ENCODE measurements around the gene TESK2.
A peak's percentile ranks its signal among the peaks of the same experiment; 100 is the strongest.
"Not testable (repeated sequence)": the region's sequence is repeated elsewhere in the genome, so short reads cannot be mapped to it uniquely, and the experiment has no call there.

TESK2 gene

GRCh38 chr1:45490626-45491486, at the start of gene TESK2:
Gene TESK2, minus strand, starts transcription at chr1:45491163. Its CDS starts 33,378 bp downstream, at chr1:45457785.
- FAIRE-seq = peak; percentile 97

GRCh38 chr1:45536886-45537285, 45.9 kb upstream of the TESK2 start:
- FAIRE-seq = no peak

GRCh38 chr1:45535988-45536766, 45.2 kb upstream of the TESK2 start:
- no peak for FAIRE-seq

- FAIRE-seq = no peak
These were observed 40.9 kb upstream of the TESK2 start for GRCh38 chr1:45531873-45532272.

GRCh38 chr1:45530632-45531135, 39.7 kb upstream of the TESK2 start:
- FAIRE-seq = no peak

GRCh38 chr1:45526135-45526644, 35.2 kb upstream of the TESK2 start:
- FAIRE-seq = no peak

- not testable (repeated sequence) for FAIRE-seq
These were observed 33.0 kb upstream of the TESK2 start for GRCh38 chr1:45523975-45524374.

- FAIRE-seq = not testable (repeated sequence)
These were observed 32.6 kb upstream of the TESK2 start for GRCh38 chr1:45523516-45523915.

- no peak for FAIRE-seq
These were observed 31.6 kb upstream of the TESK2 start for GRCh38 chr1:45522324-45523104.

- peak; percentile 25 for FAIRE-seq
These were observed 30.7 kb upstream of the TESK2 start, which contains the start of gene PRDX1 for GRCh38 chr1:45521413-45522323. Gene PRDX1, minus strand, starts transcription at chr1:45521884. Its CDS starts 2,841 bp downstream, at chr1:45519043.

GRCh38 chr1:45519774-45520173, 28.8 kb upstream of the TESK2 start:
- not testable (repeated sequence) for FAIRE-seq

- FAIRE-seq = no peak
These were observed 27.9 kb upstream of the TESK2 start for GRCh38 chr1:45518910-45519309.

- FAIRE-seq = not testable (repeated sequence)
These were observed 27.4 kb upstream of the TESK2 start for GRCh38 chr1:45518366-45518765.

- no peak for FAIRE-seq
These were observed 25.5 kb upstream of the TESK2 start for GRCh38 chr1:45516465-45516864.

GRCh38 chr1:45516036-45516435, 25.1 kb upstream of the TESK2 start:
- FAIRE-seq = no peak

GRCh38 chr1:45513532-45514260, 22.7 kb upstream of the TESK2 start:
- FAIRE-seq = not testable (repeated sequence)

- no peak for FAIRE-seq
These were observed 21.7 kb upstream of the TESK2 start for GRCh38 chr1:45512641-45513054.

GRCh38 chr1:45510972-45511527, 20.1 kb upstream of the TESK2 start:
- no peak for FAIRE-seq

GRCh38 chr1:45510036-45510971, 19.3 kb upstream of the TESK2 start:
- no peak for FAIRE-seq

Measured in A204.1 (cell line).